ENCODE results near the gene NBAS. TPM values are rescaled to one million over a fixed set of nuclear protein-coding genes. Genes with fewer than 3 reads are reported as not detected.

Gene NBAS
- total RNA-seq, 1 donor from 2014 or later = 29.7 TPM

GRCh38 chr2:15189216-15189615 is 371.9 kb downstream of the NBAS start:
- DNase-seq (ENCODE audit: extremely low spot score in 2 of 2) = no peak
- no peaks in the 10 kb centered on the region for H3K9me3 ChIP-seq
- no peaks in the 10 kb centered on the region for H3K27me3 ChIP-seq
- H3K36me3 ChIP-seq = peaks cover 0 to 12% of the 10 kb centered on the region in 2 donors
- TF ChIP-seq CTCF (IDR thresholded peaks at IDR 0.05) (no peak), POLR2AphosphoS5 (IDR thresholded peaks at IDR 0.05; ENCODE audit: insufficient read depth in 1 of 2, low read depth in 1 of 2) (no peak), POLR2A (IDR thresholded peaks at IDR 0.05) (no peak)
- intact Hi-C loops (cut with DNase I) = no loop called here
- no peak overlapping the region for H3K4me3 ChIP-seq
- no peak overlapping the region for H3K27ac ChIP-seq
- H3K4me1 ChIP-seq = no peaks in the 10 kb centered on the region

- no peaks in the 10 kb centered on the region for H3K27me3 ChIP-seq
- no peak overlapping the region for H3K4me3 ChIP-seq
- peaks cover 0 to 12% of the 10 kb centered on the region in 2 donors for H3K36me3 ChIP-seq
- TF ChIP-seq POLR2A (IDR thresholded peaks at IDR 0.05) (no peak), CTCF (IDR thresholded peaks at IDR 0.05) (no peak), POLR2AphosphoS5 (IDR thresholded peaks at IDR 0.05; ENCODE audit: insufficient read depth in 1 of 2, low read depth in 1 of 2) (no peak)
- DNase-seq (ENCODE audit: extremely low spot score in 2 of 2) = no peak
- no peak overlapping the region for H3K27ac ChIP-seq
- no peaks in the 10 kb centered on the region for H3K9me3 ChIP-seq
- intact Hi-C loops (cut with DNase I) = no loop called here
- H3K4me1 ChIP-seq = no peaks in the 10 kb centered on the region
Observed at GRCh38 chr2:15187702-15188101, 373.4 kb downstream of the NBAS start.

- Histone ChIP-seq H3K36me3 (peaks cover 0 to 12% of the 10 kb centered on the region in 2 donors), H3K9me3 (no peaks in the 10 kb centered on the region), H3K27me3 (no peaks in the 10 kb centered on the region), H3K27ac (no peak overlapping the region), H3K4me1 (no peaks in the 10 kb centered on the region), H3K4me3 (no peak overlapping the region)
- TF ChIP-seq CTCF (IDR thresholded peaks at IDR 0.05) (no peak), POLR2A (IDR thresholded peaks at IDR 0.05) (no peak), POLR2AphosphoS5 (IDR thresholded peaks at IDR 0.05; ENCODE audit: insufficient read depth in 1 of 2, low read depth in 1 of 2) (no peak)
- intact Hi-C loops (cut with DNase I) = no loop called here
- no peak for DNase-seq (ENCODE audit: extremely low spot score in 2 of 2)
Observed at GRCh38 chr2:15186118-15186517, 375.0 kb downstream of the NBAS start.

DNA sequence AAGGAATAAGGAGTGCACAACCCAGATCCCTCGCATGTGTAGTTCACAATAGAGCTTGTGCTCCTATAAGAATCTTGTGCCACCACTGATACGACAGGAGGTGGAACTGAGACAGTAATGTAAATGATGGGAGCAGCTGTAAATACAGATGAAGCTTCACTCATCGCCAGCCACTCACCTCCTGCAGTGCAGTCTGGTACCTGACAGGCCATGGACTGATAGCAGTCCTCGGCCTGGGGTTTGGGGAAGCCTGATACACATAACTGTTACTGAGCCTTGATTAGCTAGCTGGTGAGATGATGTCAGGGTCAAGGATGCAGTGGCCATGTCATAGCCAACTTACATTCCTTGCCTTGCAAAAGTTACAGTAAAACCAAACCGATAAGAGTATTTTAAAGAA is 376.6 kb downstream of the NBAS start:
- no peaks in the 10 kb centered on the region for H3K27me3 ChIP-seq
- no peak for DNase-seq (ENCODE audit: extremely low spot score in 2 of 2)
- no peak overlapping the region for H3K27ac ChIP-seq
- H3K4me1 ChIP-seq = no peaks in the 10 kb centered on the region
- no peak overlapping the region for H3K4me3 ChIP-seq
- H3K36me3 ChIP-seq = peaks cover 0 to 12% of the 10 kb centered on the region in 2 donors
- intact Hi-C loops (cut with DNase I) = no loop called here
- no peaks in the 10 kb centered on the region for H3K9me3 ChIP-seq
- TF ChIP-seq POLR2AphosphoS5 (IDR thresholded peaks at IDR 0.05; ENCODE audit: insufficient read depth in 1 of 2, low read depth in 1 of 2) (no peak), CTCF (IDR thresholded peaks at IDR 0.05) (no peak), POLR2A (IDR thresholded peaks at IDR 0.05) (no peak)

GRCh38 chr2:15182275-15182674 is 378.9 kb downstream of the NBAS start:
- Histone ChIP-seq H3K36me3 (peaks cover 0 to 8% of the 10 kb centered on the region in 2 donors), H3K4me1 (no peaks in the 10 kb centered on the region), H3K27ac (no peak overlapping the region), H3K27me3 (no peaks in the 10 kb centered on the region), H3K9me3 (no peaks in the 10 kb centered on the region), H3K4me3 (no peak overlapping the region)
- TF ChIP-seq POLR2A (IDR thresholded peaks at IDR 0.05) (no peak), POLR2AphosphoS5 (IDR thresholded peaks at IDR 0.05; ENCODE audit: insufficient read depth in 1 of 2, low read depth in 1 of 2) (no peak), CTCF (IDR thresholded peaks at IDR 0.05) (no peak)
- DNase-seq (ENCODE audit: extremely low spot score in 2 of 2) = no peak
- intact Hi-C loops (cut with DNase I) = no loop called here
